Cardiac atrium fibroblast (primary cell): ENCODE results near the gene ENPP4. TPM values are rescaled to one million over a fixed set of nuclear protein-coding genes. Genes with fewer than 3 reads are reported as not detected.

Source experiments
- total RNA-seq: library from RNA; depleted of rRNA; stranded (reverse); fragments of >200 nt; gene quantifications from 2 replicates; pipeline ENCODE4 v1.2.3, GENCODE V29; 2015

The ENPP4 gene
- total RNA-seq = 0.36 and 1.1 TPM in 2 replicates

GRCh38 chr6:46129629-46130511, at the start of gene ENPP4:
ENPP4 (plus strand) TSS chr6:46129989; CDS start chr6:46139584, 9,595 bp downstream.

GRCh38 chr6:46170357-46171289, 40.8 kb downstream of the ENPP4 start, which contains the start of gene ENPP5:
ENPP5 (minus strand) TSS chr6:46170980; CDS start chr6:46168262, 2,718 bp downstream.

Other genes with a start within 250 kb of the ENPP4 start
- not detected in 2 replicates for gene CLIC5, start 114.1 kb upstream of the ENPP4 start, total RNA-seq
- 0.36 and 0.49 TPM in 2 replicates for gene ENPP5, start 41.0 kb downstream of the ENPP4 start, total RNA-seq